ENCODE results near the gene LDHD.

LDHD gene

DNA sequence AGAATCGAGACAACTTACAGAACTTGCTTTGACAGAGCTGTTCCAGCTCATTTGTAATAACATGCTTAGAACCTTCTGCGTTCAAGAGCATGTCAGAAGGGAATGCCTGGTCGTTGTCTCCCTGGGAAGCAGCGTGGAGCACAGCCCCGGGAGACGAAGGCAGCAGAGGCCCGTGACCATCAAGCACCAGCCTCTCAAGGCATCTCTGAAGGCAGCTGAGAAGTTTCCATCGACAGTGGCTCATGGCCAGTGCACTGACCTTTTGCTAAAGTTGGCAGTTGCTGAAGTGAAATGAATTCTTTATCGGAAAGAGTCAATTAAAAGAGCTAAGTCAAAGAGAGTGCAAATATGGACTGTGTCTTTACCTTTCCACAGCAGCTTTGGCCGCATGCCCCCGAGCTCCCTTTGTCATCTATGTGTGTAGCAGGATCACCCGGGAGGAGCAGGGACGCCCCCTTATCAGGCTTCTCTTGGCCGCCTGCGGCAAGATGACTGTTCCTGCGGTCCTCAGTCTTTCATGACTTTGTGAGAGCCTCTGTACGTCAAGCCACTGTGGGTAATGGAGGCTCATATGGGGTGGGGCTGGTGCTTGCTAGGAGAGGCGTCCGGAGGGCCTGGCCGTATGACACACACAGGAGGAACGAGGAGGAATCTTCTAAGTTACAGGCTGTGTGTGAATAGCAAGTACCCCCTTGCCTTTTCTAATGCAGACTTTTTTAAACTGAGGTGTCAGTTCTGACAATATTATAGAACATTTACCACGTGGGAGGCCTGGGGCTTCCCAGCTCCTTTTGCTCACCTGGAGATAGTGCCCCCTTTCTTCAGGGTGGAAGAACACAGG is 54.2 kb downstream of the LDHD start:
- DNase-seq (ENCODE audit: low spot score) = no peak

All from CD4-positive, alpha-beta T cell treated with Interleukin-2 at 100 ng/mL for 4 hours (primary cell).